Esophagus squamous epithelium (tissue), 5 donors: ENCODE measurements around the gene DIS3L2. TPM values are rescaled to one million over a fixed set of nuclear protein-coding genes. Genes with fewer than 3 reads are reported as not detected.

Experiments
- DNase-seq: peaks from one replicate; lab custom pipeline; 2025; lab: John Stamatoyannopoulos, UW
- H3K27ac ChIP-seq, 4 donors: fragments of 200-600 bp; sonication (generic); one replicate each; pipeline ENCODE4 v1.5.1; 2016 to 2019; ENCODE audit warnings: mild to moderate bottlenecking in 1 of 4
- H3K27me3 ChIP-seq, 4 donors: fragments of 200-600 bp; sonication (generic); 1 replicate in 3 of 4; 2 replicates in 1 of 4; pipeline versions ENCODE4 v1.5.1 to v1.6.0; 2017 to 2021; ENCODE audit warnings: antibody characterized with exemption in 1 of 4
- H3K36me3 ChIP-seq, 3 donors: fragments of 200-600 bp; sonication (generic); one replicate each; pipeline ENCODE4 v1.5.1; 2016 to 2019
- H3K4me1 ChIP-seq, 3 donors: fragments of 200-600 bp; sonication (generic); one replicate each; pipeline ENCODE4 v1.5.1; 2017 to 2019
- H3K4me3 ChIP-seq, 4 donors: fragments of 200-600 bp; sonication (generic); 1 replicate in 3 of 4; 2 replicates in 1 of 4; pipeline ENCODE4 v1.5.1; 2016 to 2019; ENCODE audit warnings: mild to moderate bottlenecking in 2 of 4, moderate library complexity in 1 of 4
- H3K9me3 ChIP-seq, 3 donors: fragments of 200-600 bp; sonication (generic); one replicate each; pipeline ENCODE4 v1.5.1; 2016 to 2019
- CTCF ChIP-seq, 6 experiments: fragments of 450-650 bp in 4 of 6; fragments of 200-600 bp in 2 of 6; sonication (generic) in 2 of 6; IDR thresholded peaks; one replicate each; pipeline ENCODE4 v1.5.1; 2016 to 2019; ENCODE audit warnings: antibody characterized with exemption in 6 of 6, mild to moderate bottlenecking in 4 of 6, moderate library complexity in 4 of 6
- POLR2A ChIP-seq, 4 donors: fragments of 450-650 bp; IDR thresholded peaks; one replicate each; pipeline ENCODE4 v1.6.1; 2017; ENCODE audit warnings: antibody characterized with exemption in 4 of 4, mild to moderate bottlenecking in 4 of 4, moderate library complexity in 3 of 4
- WGBS, 2 donors: methylation state at CpG; one replicate each; pipeline ENCODE4 v1.1.5; 2018; 5-methylcytosine and 5-hydroxymethylcytosine counted together
- intact Hi-C: fragments of 100-400 bp; cut with DNase I; formaldehyde crosslinking; loops from one replicate; pipeline ENCODE4 v1.15.0; 2022
- total RNA-seq, 4 donors: library from RNA; depleted of rRNA; stranded (reverse); fragments of >200 nt; gene quantifications; one replicate each; pipeline ENCODE4 v1.1.0, GENCODE V29; 2016
- donor health status: DM: yes; HTN: yes; CAD: no.

DIS3L2 gene
- total RNA-seq, 4 donors from 2014 or later: 14.5 to 42.8 (median 32.4) TPM

- no peaks in the 10 kb centered on the region for H3K9me3 ChIP-seq
- 38 to 42% methylated on average over 6 of the region's 6 CpGs for WGBS, 2 donors
- H3K4me1 ChIP-seq: peaks cover 0 to 2% (median 0%) of the 10 kb centered on the region in 3 donors
- H3K27ac ChIP-seq: no peak overlapping the region
- intact Hi-C loops: no loop called here
- no peaks in the 10 kb centered on the region for H3K36me3 ChIP-seq
- H3K27me3 ChIP-seq: peaks cover 0 to 2% (median 0%) of the 10 kb centered on the region in 4 donors
- DNase-seq: no peak
- TF ChIP-seq POLR2A (IDR thresholded peaks at IDR 0.05) (no peak), CTCF (IDR thresholded peaks at IDR 0.05) (no peak)
- H3K4me3 ChIP-seq: no peak overlapping the region
Measured at GRCh38 chr2:232343821-232344220, 382.3 kb downstream of the DIS3L2 start.

GRCh38 chr2:232345251-232345650 is 383.7 kb downstream of the DIS3L2 start:
- 83 to 89% methylated on average over 2 of the region's 8 CpGs for WGBS, 2 donors
- intact Hi-C loops: no loop called here
- TF ChIP-seq CTCF (IDR thresholded peaks at IDR 0.05): no peak
- TF ChIP-seq POLR2A (IDR thresholded peaks at IDR 0.05): no peak
- Histone ChIP-seq H3K4me3 (no peak overlapping the region), H3K27me3 (peaks cover 0 to 16% (median 0%) of the 10 kb centered on the region in 4 donors), H3K36me3 (no peaks in the 10 kb centered on the region), H3K27ac (no peak overlapping the region), H3K4me1 (peaks cover 0 to 9% (median 4%) of the 10 kb centered on the region in 3 donors), H3K9me3 (no peaks in the 10 kb centered on the region)
- DNase-seq: no peak

GRCh38 chr2:232347369-232347768 is 385.9 kb downstream of the DIS3L2 start:
- H3K36me3 ChIP-seq: no peaks in the 10 kb centered on the region
- H3K27me3 ChIP-seq: peaks cover 14 to 37% (median 19%) of the 10 kb centered on the region in 4 donors
- no peaks in the 10 kb centered on the region for H3K9me3 ChIP-seq
- no peak overlapping the region for H3K27ac ChIP-seq
- no peak overlapping the region for H3K4me3 ChIP-seq
- 85 to 87% methylated on average over 6 of the region's 6 CpGs for WGBS, 2 donors
- intact Hi-C loops: no loop called here
- DNase-seq: no peak
- no peak for TF ChIP-seq CTCF (IDR thresholded peaks at IDR 0.05)
- no peak for TF ChIP-seq POLR2A (IDR thresholded peaks at IDR 0.05)
- H3K4me1 ChIP-seq: peaks cover 6 to 29% (median 11%) of the 10 kb centered on the region in 3 donors

GRCh38 chr2:232348936-232349335 is 387.4 kb downstream of the DIS3L2 start:
- DNase-seq: no peak
- H3K36me3 ChIP-seq: no peaks in the 10 kb centered on the region
- intact Hi-C loops: no loop called here
- H3K4me3 ChIP-seq: no peak overlapping the region
- no peak overlapping the region for H3K27ac ChIP-seq
- H3K9me3 ChIP-seq: no peaks in the 10 kb centered on the region
- H3K27me3 ChIP-seq: peaks cover 20 to 53% (median 25%) of the 10 kb centered on the region in 4 donors
- 32% methylated on average over 6 of the region's 6 CpGs; no CpG with 5 or more reads in 1 of the 2 donors for WGBS, 2 donors
- H3K4me1 ChIP-seq: peaks cover 6 to 31% (median 11%) of the 10 kb centered on the region in 3 donors
- TF ChIP-seq POLR2A (IDR thresholded peaks at IDR 0.05): no peak
- no peak for TF ChIP-seq CTCF (IDR thresholded peaks at IDR 0.05)

GRCh38 chr2:232349546-232349945 is 388.0 kb downstream of the DIS3L2 start:
- intact Hi-C loops: no loop called here
- TF ChIP-seq POLR2A (IDR thresholded peaks at IDR 0.05) (no peak), CTCF (IDR thresholded peaks at IDR 0.05) (no peak)
- Histone ChIP-seq H3K27ac (no peak overlapping the region), H3K4me3 (no peak overlapping the region), H3K9me3 (no peaks in the 10 kb centered on the region), H3K27me3 (peaks cover 20 to 59% (median 27%) of the 10 kb centered on the region in 4 donors), H3K4me1 (peaks cover 6 to 31% (median 11%) of the 10 kb centered on the region in 3 donors), H3K36me3 (no peaks in the 10 kb centered on the region)
- 72% methylated on average over 6 of the region's 7 CpGs; no CpG with 5 or more reads in 1 of the 2 donors for WGBS, 2 donors
- no peak for DNase-seq
